Right lobe of liver (tissue), 4 donors: Measurements from ENCODE around the gene SHISA4.
"Not testable (repeated sequence)": the region's sequence is repeated elsewhere in the genome, so short reads cannot be mapped to it uniquely, and the experiment has no call there.

Source experiments
- CTCF ChIP-seq, 4 donors: fragments of 200-600 bp in 3 of 4; fragments of 450-650 bp in 1 of 4; IDR thresholded peaks; one replicate each; pipeline versions ENCODE4 v1.5.1 to v1.8.0; 2016 to 2022; ENCODE audit warnings: antibody characterized with exemption in 4 of 4, mild to moderate bottlenecking in 2 of 4
- POLR2A ChIP-seq: fragments of 450-650 bp; IDR thresholded peaks from one replicate; pipeline ENCODE4 v1.6.1; 2017; ENCODE audit warnings: antibody characterized with exemption, mild to moderate bottlenecking
- donor health status: DM: no; HTN: no; CAD: no.
- donor health status: DM: no; HTN: no; CAD: no.
- donor health status: DM: no; HTN: yes; CAD: no.

- not testable (repeated sequence) for TF ChIP-seq CTCF (IDR thresholded peaks at IDR 0.05); POLR2A
Observed at GRCh38 chr1:201839089-201839488, 49.6 kb upstream of the SHISA4 start.
